Endodermal cell (in vitro differentiated cells): ENCODE data around the gene AGBL1. TPM values are rescaled to one million over a fixed set of nuclear protein-coding genes. Genes with fewer than 3 reads are reported as not detected.

Source experiments
- DNase-seq: peaks from one replicate; pipeline ENCODE4 v3.0.0-alpha.2; 2017
- H3K27ac ChIP-seq: 2 replicates; pipeline ENCODE4 v1.5.1; 2013; ENCODE audit warnings: mild to moderate bottlenecking, low read depth, low read length, moderate library complexity
- H3K27me3 ChIP-seq: 2 replicates; pipeline ENCODE4 v1.6.1; 2013; ENCODE audit warnings: mild to moderate bottlenecking, low read length, moderate library complexity; ENCODE audit not compliant: insufficient read depth, control insufficient read depth, poor library complexity, severe bottlenecking
- H3K36me3 ChIP-seq: 2 replicates; pipeline ENCODE4 v1.7.0; 2013; ENCODE audit warnings: mild to moderate bottlenecking, low read length, moderate library complexity; ENCODE audit not compliant: control insufficient read depth, insufficient read depth
- H3K4me1 ChIP-seq: one replicate; pipeline ENCODE4 v1.7.0; 2013; ENCODE audit warnings: low read length; ENCODE audit not compliant: control insufficient read depth, insufficient read depth
- H3K4me3 ChIP-seq: 2 replicates; pipeline ENCODE4 v1.5.1; 2013; ENCODE audit warnings: mild to moderate bottlenecking, low read length, moderate library complexity
- H3K9ac ChIP-seq: 2 replicates; pipeline ENCODE4 v1.6.1; 2013; ENCODE audit warnings: mild to moderate bottlenecking, low read length, moderate library complexity; ENCODE audit not compliant: poor library complexity, severe bottlenecking; ENCODE audit errors: extremely low read depth
- H3K9me3 ChIP-seq: 2 replicates; pipeline ENCODE4 v1.6.1; 2013; ENCODE audit warnings: mild to moderate bottlenecking, low read length, moderate library complexity; ENCODE audit not compliant: control insufficient read depth
- H3K27ac Mint-ChIP-seq: 2 replicates; pipeline ENCODE4 v1.8.0; 2020; ENCODE audit warnings: mixed read lengths
- H3K27me3 Mint-ChIP-seq: 2 replicates; pipeline ENCODE4 v1.8.0; 2021; ENCODE audit warnings: mild to moderate bottlenecking, mixed read lengths; ENCODE audit not compliant: insufficient read depth
- H3K36me3 Mint-ChIP-seq: 2 replicates; pipeline ENCODE4 v1.8.0; 2020; ENCODE audit warnings: low read depth, mixed read lengths
- H3K4me1 Mint-ChIP-seq: 2 replicates; pipeline ENCODE4 v1.8.0; 2020; ENCODE audit warnings: mixed read lengths
- H3K4me3 Mint-ChIP-seq: 2 replicates; pipeline ENCODE4 v1.8.0; 2020; ENCODE audit warnings: mild to moderate bottlenecking, moderate library complexity, mixed read lengths
- H3K9me3 Mint-ChIP-seq: 2 replicates; pipeline ENCODE4 v1.8.0; 2020; ENCODE audit warnings: mild to moderate bottlenecking, mixed read lengths
- WGBS, 2 experiments: methylation state at CpG; one replicate each; pipeline versions ENCODE4 v1.1.5 to v1.1.7; 2013; ENCODE audit warnings: missing lambda C conversion rate in 2 of 2, mixed read lengths in 1 of 2; ENCODE audit not compliant: insufficient coverage in 1 of 2, insufficient read length in 1 of 2; 5-methylcytosine and 5-hydroxymethylcytosine counted together
- total RNA-seq, 2 donors: library from RNA; stranded (reverse); fragmentation: NEBNext Ultra II Directional in 1 of 2; extraction: Animal tissue kit (Norgen Biotek cat#: 25700) in 1 of 2; gene quantifications; 2 replicates in 1 of 2; 3 replicates in 1 of 2; pipeline ENCODE4 v1.2.1, GENCODE V29; 2021
- TF ChIP-seq, protein P1 (sequence below): fragments of 200-600 bp; sonication (generic); conservative IDR thresholded peaks from 2 replicates; pipeline ENCODE4 v1.5.0; 2021; ENCODE audit warnings: antibody characterized with exemption, mild to moderate bottlenecking

Gene AGBL1
- total RNA-seq, 2 donors from 2014 or later: 0.07 to 0.11 TPM

GRCh38 chr15:86623236-86623635, 543.6 kb downstream of the AGBL1 start:
- Mint-ChIP-seq H3K4me1 (peaks cover 32% of the 10 kb centered on the region), H3K36me3 (no peaks in the 10 kb centered on the region), H3K27ac (no peak overlapping the region), H3K27me3 (peaks cover 7% of the 10 kb centered on the region), H3K9me3 (no peaks in the 10 kb centered on the region), H3K4me3 (no peak overlapping the region)
- H3K27ac ChIP-seq: no peak overlapping the region
- H3K9me3 ChIP-seq: no peaks in the 10 kb centered on the region
- H3K36me3 ChIP-seq: no peaks in the 10 kb centered on the region
- TF ChIP-seq, protein P1, sequence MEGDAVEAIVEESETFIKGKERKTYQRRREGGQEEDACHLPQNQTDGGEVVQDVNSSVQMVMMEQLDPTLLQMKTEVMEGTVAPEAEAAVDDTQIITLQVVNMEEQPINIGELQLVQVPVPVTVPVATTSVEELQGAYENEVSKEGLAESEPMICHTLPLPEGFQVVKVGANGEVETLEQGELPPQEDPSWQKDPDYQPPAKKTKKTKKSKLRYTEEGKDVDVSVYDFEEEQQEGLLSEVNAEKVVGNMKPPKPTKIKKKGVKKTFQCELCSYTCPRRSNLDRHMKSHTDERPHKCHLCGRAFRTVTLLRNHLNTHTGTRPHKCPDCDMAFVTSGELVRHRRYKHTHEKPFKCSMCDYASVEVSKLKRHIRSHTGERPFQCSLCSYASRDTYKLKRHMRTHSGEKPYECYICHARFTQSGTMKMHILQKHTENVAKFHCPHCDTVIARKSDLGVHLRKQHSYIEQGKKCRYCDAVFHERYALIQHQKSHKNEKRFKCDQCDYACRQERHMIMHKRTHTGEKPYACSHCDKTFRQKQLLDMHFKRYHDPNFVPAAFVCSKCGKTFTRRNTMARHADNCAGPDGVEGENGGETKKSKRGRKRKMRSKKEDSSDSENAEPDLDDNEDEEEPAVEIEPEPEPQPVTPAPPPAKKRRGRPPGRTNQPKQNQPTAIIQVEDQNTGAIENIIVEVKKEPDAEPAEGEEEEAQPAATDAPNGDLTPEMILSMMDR: no peak
- peaks cover 3% of the 10 kb centered on the region for H3K4me1 ChIP-seq
- 79 to 81% methylated on average over 2 of the region's 2 CpGs for WGBS, 2 experiments
- no peaks in the 10 kb centered on the region for H3K27me3 ChIP-seq
- H3K4me3 ChIP-seq: no peak overlapping the region
- DNase-seq: no peak
- H3K9ac ChIP-seq: no peak overlapping the region

GRCh38 chr15:86624261-86625036, 544.8 kb downstream of the AGBL1 start:
- no peaks in the 10 kb centered on the region for H3K9me3 ChIP-seq
- TF ChIP-seq, protein P1: peak; percentile 86
- no peak overlapping the region for H3K27ac ChIP-seq
- H3K9ac ChIP-seq: no peak overlapping the region
- H3K4me1 ChIP-seq: peaks cover 3% of the 10 kb centered on the region
- Mint-ChIP-seq H3K27ac (no peak overlapping the region), H3K36me3 (no peaks in the 10 kb centered on the region), H3K27me3 (peaks cover 5% of the 10 kb centered on the region), H3K4me3 (no peak overlapping the region), H3K4me1 (peaks cover 27% of the 10 kb centered on the region), H3K9me3 (no peaks in the 10 kb centered on the region)
- no peaks in the 10 kb centered on the region for H3K36me3 ChIP-seq
- no peaks in the 10 kb centered on the region for H3K27me3 ChIP-seq
- H3K4me3 ChIP-seq: no peak overlapping the region
- peak; percentile 93 for DNase-seq
- WGBS, 2 experiments: 54% methylated on average over 5 to 6 of the region's 6 CpGs

GRCh38 chr15:86629409-86630356, 550.0 kb downstream of the AGBL1 start:
- H3K4me1 Mint-ChIP-seq: peaks cover 10% of the 10 kb centered on the region
- H3K4me1 ChIP-seq: peaks cover 3% of the 10 kb centered on the region
- TF ChIP-seq, protein P1: no peak
- no peak overlapping the region for H3K27ac ChIP-seq
- no peaks in the 10 kb centered on the region for H3K27me3 ChIP-seq
- no peaks in the 10 kb centered on the region for H3K36me3 Mint-ChIP-seq
- no peaks in the 10 kb centered on the region for H3K9me3 Mint-ChIP-seq
- H3K36me3 ChIP-seq: no peaks in the 10 kb centered on the region
- no peak overlapping the region for H3K27ac Mint-ChIP-seq
- H3K4me3 ChIP-seq: no peak overlapping the region
- no peak overlapping the region for H3K9ac ChIP-seq
- DNase-seq: no peak
- H3K27me3 Mint-ChIP-seq: peaks cover 2% of the 10 kb centered on the region
- 91 to 100% methylated on average over 1 to 6 of the region's 7 CpGs for WGBS, 2 experiments
- no peaks in the 10 kb centered on the region for H3K9me3 ChIP-seq
- no peak overlapping the region for H3K4me3 Mint-ChIP-seq
